Measurements from ENCODE around the gene GARNL3.

DNA sequence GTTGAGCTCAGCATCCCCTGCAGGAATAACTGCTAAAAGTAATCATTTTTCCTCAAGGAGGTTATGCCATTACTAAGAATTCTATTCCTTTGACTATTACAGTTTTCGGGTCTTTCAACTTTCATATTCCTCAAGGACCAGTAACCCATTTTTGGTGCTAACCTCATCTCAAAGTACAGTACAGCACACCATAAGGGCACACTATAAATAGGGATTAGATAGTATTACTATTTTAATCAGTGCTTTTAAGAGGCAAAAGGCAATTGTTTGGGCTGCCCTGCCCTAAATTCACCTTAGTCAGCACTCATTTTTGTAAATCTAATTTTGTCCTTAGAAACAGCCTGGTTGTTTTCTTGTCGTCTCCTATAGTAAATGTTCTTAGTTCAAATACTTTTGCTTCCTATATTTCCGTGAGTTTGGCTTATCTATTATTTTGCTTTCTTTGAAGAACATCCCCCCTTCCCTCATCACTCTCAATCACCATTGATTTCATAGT lies 13.6 kb upstream of the GARNL3 start:
- TF ChIP-seq ZNF174 (tag by site-specific recombination; IDR thresholded peaks at IDR 0.05) = no peak
- TF ChIP-seq, protein P1, sequence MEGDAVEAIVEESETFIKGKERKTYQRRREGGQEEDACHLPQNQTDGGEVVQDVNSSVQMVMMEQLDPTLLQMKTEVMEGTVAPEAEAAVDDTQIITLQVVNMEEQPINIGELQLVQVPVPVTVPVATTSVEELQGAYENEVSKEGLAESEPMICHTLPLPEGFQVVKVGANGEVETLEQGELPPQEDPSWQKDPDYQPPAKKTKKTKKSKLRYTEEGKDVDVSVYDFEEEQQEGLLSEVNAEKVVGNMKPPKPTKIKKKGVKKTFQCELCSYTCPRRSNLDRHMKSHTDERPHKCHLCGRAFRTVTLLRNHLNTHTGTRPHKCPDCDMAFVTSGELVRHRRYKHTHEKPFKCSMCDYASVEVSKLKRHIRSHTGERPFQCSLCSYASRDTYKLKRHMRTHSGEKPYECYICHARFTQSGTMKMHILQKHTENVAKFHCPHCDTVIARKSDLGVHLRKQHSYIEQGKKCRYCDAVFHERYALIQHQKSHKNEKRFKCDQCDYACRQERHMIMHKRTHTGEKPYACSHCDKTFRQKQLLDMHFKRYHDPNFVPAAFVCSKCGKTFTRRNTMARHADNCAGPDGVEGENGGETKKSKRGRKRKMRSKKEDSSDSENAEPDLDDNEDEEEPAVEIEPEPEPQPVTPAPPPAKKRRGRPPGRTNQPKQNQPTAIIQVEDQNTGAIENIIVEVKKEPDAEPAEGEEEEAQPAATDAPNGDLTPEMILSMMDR (tag by site-specific recombination; IDR thresholded peaks at IDR 0.05) = no peak
- no peak for TF ChIP-seq MYNN (tag by site-specific recombination; IDR thresholded peaks at IDR 0.05; ENCODE audit: borderline replicate concordance)
- TF ChIP-seq, protein P2, sequence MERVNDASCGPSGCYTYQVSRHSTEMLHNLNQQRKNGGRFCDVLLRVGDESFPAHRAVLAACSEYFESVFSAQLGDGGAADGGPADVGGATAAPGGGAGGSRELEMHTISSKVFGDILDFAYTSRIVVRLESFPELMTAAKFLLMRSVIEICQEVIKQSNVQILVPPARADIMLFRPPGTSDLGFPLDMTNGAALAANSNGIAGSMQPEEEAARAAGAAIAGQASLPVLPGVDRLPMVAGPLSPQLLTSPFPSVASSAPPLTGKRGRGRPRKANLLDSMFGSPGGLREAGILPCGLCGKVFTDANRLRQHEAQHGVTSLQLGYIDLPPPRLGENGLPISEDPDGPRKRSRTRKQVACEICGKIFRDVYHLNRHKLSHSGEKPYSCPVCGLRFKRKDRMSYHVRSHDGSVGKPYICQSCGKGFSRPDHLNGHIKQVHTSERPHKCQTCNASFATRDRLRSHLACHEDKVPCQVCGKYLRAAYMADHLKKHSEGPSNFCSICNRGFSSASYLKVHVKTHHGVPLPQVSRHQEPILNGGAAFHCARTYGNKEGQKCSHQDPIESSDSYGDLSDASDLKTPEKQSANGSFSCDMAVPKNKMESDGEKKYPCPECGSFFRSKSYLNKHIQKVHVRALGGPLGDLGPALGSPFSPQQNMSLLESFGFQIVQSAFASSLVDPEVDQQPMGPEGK (tag by site-specific recombination; IDR thresholded peaks at IDR 0.05) = no peak
- no peak for TF ChIP-seq SP2 (tag by site-specific recombination; IDR thresholded peaks at IDR 0.05)
- no peak for TF ChIP-seq ZNF274 (IDR thresholded peaks at IDR 0.05; ENCODE audit: low read length)
- no peak for TF ChIP-seq ZNF274 (tag by site-specific recombination; IDR thresholded peaks at IDR 0.05; ENCODE audit: borderline replicate concordance)
- TF ChIP-seq KLF8 (tag by site-specific recombination; IDR thresholded peaks at IDR 0.05) = no peak
- TF ChIP-seq ZNF660 (tag by site-specific recombination; IDR thresholded peaks at IDR 0.05) = no peak
- no peak for TF ChIP-seq ZNF138 (tag by site-specific recombination; IDR thresholded peaks at IDR 0.05; ENCODE audit: borderline replicate concordance)
- TF ChIP-seq MEIS1 (CRISPR knock-in tag; IDR thresholded peaks at IDR 0.05; ENCODE audit: borderline replicate concordance) = no peak
- TF ChIP-seq ZNF654 (tag by site-specific recombination; IDR thresholded peaks at IDR 0.05; ENCODE audit: low read depth) = no peak
- TF ChIP-seq ZNF214 (tag by site-specific recombination; IDR thresholded peaks at IDR 0.05; ENCODE audit: borderline replicate concordance) = no peak
- no peak for TF ChIP-seq ZBTB7A (tag by site-specific recombination; IDR thresholded peaks at IDR 0.05; ENCODE audit: low read depth)
- no peak for TF ChIP-seq ZBTB8A (tag by site-specific recombination; IDR thresholded peaks at IDR 0.05)
